ENCODE results near the gene TAF1B.

GRCh38 chr2:9844576-9844975, 1.3 kb downstream of the TAF1B start:
- TF ChIP-seq CTCF (IDR thresholded peaks at IDR 0.05) (no peak), REST (IDR thresholded peaks at IDR 0.05; ENCODE audit: insufficient read depth in 1 of 2, low read depth in 2 of 2, low read length in 1 of 2) (no peak), POLR2AphosphoS5 (IDR thresholded peaks at IDR 0.05; ENCODE audit: low read depth, low read length) (no peak), SIN3A (IDR thresholded peaks at IDR 0.05; ENCODE audit: borderline replicate concordance, insufficient read depth, low read depth, low read length) (no peak), TCF7L2 (IDR thresholded peaks at IDR 0.05; ENCODE audit: low read depth, low read length) (no peak)
